Subcutaneous abdominal adipose tissue (tissue), 5 donors: ENCODE results near the gene KCNH8.

ENCODE experiments used
- H3K27ac ChIP-seq: one replicate; pipeline ENCODE4 v1.7.0; 2013; ENCODE audit warnings: low read depth, mild to moderate bottlenecking, inconsistent platforms, low read length, moderate library complexity
- H3K27me3 ChIP-seq, 5 donors: one replicate each; pipeline ENCODE4 v1.7.0; 2013; ENCODE audit warnings: low read length in 5 of 5, inconsistent platforms in 1 of 5; ENCODE audit not compliant: control insufficient read depth in 5 of 5, insufficient read depth in 4 of 5
- H3K36me3 ChIP-seq, 5 donors: one replicate each; pipeline ENCODE4 v1.7.0; 2013; ENCODE audit warnings: low read length in 5 of 5; ENCODE audit not compliant: control insufficient read depth in 5 of 5, insufficient read depth in 5 of 5
- H3K4me1 ChIP-seq, 5 donors: one replicate each; pipeline ENCODE4 v1.7.0; 2013; ENCODE audit warnings: low read length in 5 of 5, mild to moderate bottlenecking in 3 of 5, moderate library complexity in 1 of 5; ENCODE audit not compliant: control insufficient read depth in 5 of 5, insufficient read depth in 5 of 5
- H3K4me3 ChIP-seq, 5 donors: one replicate each; pipeline ENCODE4 v1.7.0; 2013; ENCODE audit warnings: low read length in 5 of 5, low read depth in 1 of 5
- H3K9ac ChIP-seq, 5 donors: one replicate each; pipeline ENCODE4 v1.7.0; 2013; ENCODE audit warnings: low read length in 5 of 5, mild to moderate bottlenecking in 4 of 5, moderate library complexity in 3 of 5
- H3K9me3 ChIP-seq, 5 donors: one replicate each; pipeline ENCODE4 v1.7.0; 2013; ENCODE audit warnings: low read length in 5 of 5; ENCODE audit not compliant: control insufficient read depth in 5 of 5
- donor health status: healthy.
- donor health status: healthy.
- donor health status: healthy.
- donor health status: healthy.
- donor health status: healthy.

KCNH8 gene

DNA sequence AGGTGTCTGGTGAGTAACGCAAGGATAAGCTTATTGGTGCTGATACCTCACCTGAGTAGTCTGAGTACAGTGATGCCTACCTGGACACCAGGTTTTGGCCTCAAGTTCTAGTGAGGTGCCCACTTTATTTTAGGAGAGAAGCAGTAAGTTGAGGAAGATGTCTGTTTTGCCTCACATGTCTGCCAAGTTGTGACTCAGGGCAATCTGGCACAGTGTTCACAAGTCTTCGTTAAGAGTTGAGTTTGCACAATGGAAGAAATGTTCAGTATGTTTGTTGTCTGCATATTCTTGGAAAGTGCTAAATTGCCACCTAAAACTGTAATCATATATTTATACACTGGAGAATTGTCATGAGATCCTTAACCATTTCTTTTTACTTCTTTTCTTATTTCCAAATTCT, 122.2 kb downstream of the KCNH8 start:
- Histone ChIP-seq H3K4me3 (no peak overlapping the region), H3K9me3 (no peaks in the 10 kb centered on the region), H3K9ac (no peak overlapping the region), H3K36me3 (no peaks in the 10 kb centered on the region), H3K4me1 (no peaks in the 10 kb centered on the region), H3K27ac (no peak overlapping the region), H3K27me3 (no peaks in the 10 kb centered on the region)

- no peaks in the 10 kb centered on the region for H3K27me3 ChIP-seq
- H3K9ac ChIP-seq: no peak overlapping the region
- no peaks in the 10 kb centered on the region for H3K36me3 ChIP-seq
- H3K9me3 ChIP-seq: no peaks in the 10 kb centered on the region
- H3K4me3 ChIP-seq: no peak overlapping the region
- H3K4me1 ChIP-seq: no peaks in the 10 kb centered on the region
- no peak overlapping the region for H3K27ac ChIP-seq
Measured at GRCh38 chr3:19272296-19272695, 124.0 kb downstream of the KCNH8 start.

DNA sequence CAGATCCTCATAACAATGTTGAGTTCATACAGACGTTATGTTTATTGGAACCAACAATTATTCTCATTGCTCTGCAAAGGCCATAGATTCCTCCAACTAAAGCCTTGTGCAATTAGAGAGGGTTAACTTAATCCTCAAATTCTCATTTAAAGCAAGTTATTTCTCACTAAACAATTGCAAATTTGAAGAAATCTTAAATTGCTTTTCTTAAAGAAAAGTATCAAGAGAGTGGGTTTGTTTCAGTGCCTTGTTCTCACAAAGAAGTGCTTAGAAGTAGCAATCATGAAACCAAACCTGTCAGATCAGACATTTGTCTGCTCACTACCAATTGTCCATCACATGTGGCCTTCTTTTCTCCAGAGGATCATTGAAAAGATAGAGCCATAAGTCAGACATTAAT, 124.8 kb downstream of the KCNH8 start:
- H3K4me1 ChIP-seq: no peaks in the 10 kb centered on the region
- no peak overlapping the region for H3K27ac ChIP-seq
- H3K27me3 ChIP-seq: no peaks in the 10 kb centered on the region
- no peak overlapping the region for H3K9ac ChIP-seq
- no peaks in the 10 kb centered on the region for H3K36me3 ChIP-seq
- H3K4me3 ChIP-seq: no peak overlapping the region
- H3K9me3 ChIP-seq: no peaks in the 10 kb centered on the region

- H3K4me3 ChIP-seq: no peak overlapping the region
- no peaks in the 10 kb centered on the region for H3K4me1 ChIP-seq
- H3K9me3 ChIP-seq: no peaks in the 10 kb centered on the region
- H3K27me3 ChIP-seq: no peaks in the 10 kb centered on the region
- H3K9ac ChIP-seq: no peak overlapping the region
- no peaks in the 10 kb centered on the region for H3K36me3 ChIP-seq
- no peak overlapping the region for H3K27ac ChIP-seq
Measured at GRCh38 chr3:19274576-19274975, 126.3 kb downstream of the KCNH8 start.

- Histone ChIP-seq H3K36me3 (no peaks in the 10 kb centered on the region), H3K4me1 (no peaks in the 10 kb centered on the region), H3K27ac (no peak overlapping the region), H3K9me3 (no peaks in the 10 kb centered on the region), H3K4me3 (no peak overlapping the region), H3K9ac (no peak overlapping the region), H3K27me3 (no peaks in the 10 kb centered on the region)
Measured at GRCh38 chr3:19284974-19285373, 136.7 kb downstream of the KCNH8 start.

GRCh38 chr3:19293295-19293694, 145.0 kb downstream of the KCNH8 start:
- Histone ChIP-seq H3K36me3 (no peaks in the 10 kb centered on the region), H3K27me3 (no peaks in the 10 kb centered on the region), H3K27ac (no peak overlapping the region), H3K9me3 (no peaks in the 10 kb centered on the region), H3K4me3 (no peak overlapping the region), H3K9ac (no peak overlapping the region), H3K4me1 (no peaks in the 10 kb centered on the region)

GRCh38 chr3:19295208-19295607, 146.9 kb downstream of the KCNH8 start:
- Histone ChIP-seq H3K4me3 (no peak overlapping the region), H3K27ac (no peak overlapping the region), H3K4me1 (no peaks in the 10 kb centered on the region), H3K9me3 (no peaks in the 10 kb centered on the region), H3K36me3 (no peaks in the 10 kb centered on the region), H3K9ac (no peak overlapping the region), H3K27me3 (no peaks in the 10 kb centered on the region)

DNA sequence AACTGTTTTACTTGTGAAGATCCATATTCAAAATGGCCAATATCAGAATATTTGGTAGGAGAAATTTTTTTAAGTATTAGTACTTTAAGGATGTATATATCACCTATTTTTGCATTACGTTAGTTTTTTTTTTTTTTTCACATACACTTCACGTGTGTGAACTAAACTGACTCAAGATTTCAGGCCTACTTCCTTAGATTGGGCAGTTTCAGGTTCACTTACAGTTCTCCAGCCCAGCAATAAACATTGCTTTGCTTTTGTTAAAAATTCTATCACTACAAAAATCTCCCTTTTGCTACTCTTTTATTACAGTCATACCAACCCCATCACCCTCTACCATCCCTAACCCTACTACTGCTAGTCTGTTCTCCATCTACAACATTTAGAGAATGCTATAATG, 183.6 kb downstream of the KCNH8 start:
- Histone ChIP-seq H3K9me3 (no peaks in the 10 kb centered on the region), H3K4me1 (peaks cover 0 to 1% (median 0%) of the 10 kb centered on the region in 5 donors)

GRCh38 chr3:19334120-19334519, 185.8 kb downstream of the KCNH8 start:
- no peaks in the 10 kb centered on the region for H3K36me3 ChIP-seq
- no peak overlapping the region for H3K9ac ChIP-seq
- no peaks in the 10 kb centered on the region for H3K9me3 ChIP-seq
- no peak overlapping the region for H3K27ac ChIP-seq
- no peak overlapping the region for H3K4me3 ChIP-seq
- no peaks in the 10 kb centered on the region for H3K27me3 ChIP-seq
- peaks cover 0 to 3% (median 0%) of the 10 kb centered on the region in 5 donors for H3K4me1 ChIP-seq

More for the DNA sequence above, 183.6 kb downstream of the KCNH8 start:
- no peak overlapping the region for H3K4me3 ChIP-seq
- no peaks in the 10 kb centered on the region for H3K36me3 ChIP-seq
- no peak overlapping the region for H3K27ac ChIP-seq
- H3K9ac ChIP-seq: no peak overlapping the region
- H3K27me3 ChIP-seq: no peaks in the 10 kb centered on the region

DNA sequence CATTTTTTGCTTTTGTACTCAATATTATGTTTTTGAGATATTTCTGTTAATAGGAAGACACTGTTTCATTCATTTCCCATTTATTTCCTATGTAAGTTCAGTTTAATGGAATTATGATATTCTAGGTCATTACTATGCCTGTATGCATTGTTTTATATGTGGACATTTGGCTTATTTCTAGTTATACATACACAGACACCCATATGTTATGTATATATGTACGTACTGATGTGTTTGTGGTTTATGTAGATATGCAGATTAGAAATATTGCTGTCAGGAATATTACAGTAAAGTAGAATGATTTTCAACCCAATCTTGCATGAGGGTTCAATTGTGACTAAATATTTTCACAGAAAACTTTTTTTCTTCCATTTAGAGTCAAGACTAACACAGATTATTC, 190.5 kb downstream of the KCNH8 start:
- Histone ChIP-seq H3K4me3 (no peak overlapping the region), H3K36me3 (no peaks in the 10 kb centered on the region), H3K27ac (no peak overlapping the region), H3K27me3 (no peaks in the 10 kb centered on the region), H3K4me1 (peaks cover 0 to 3% (median 0%) of the 10 kb centered on the region in 5 donors), H3K9ac (no peak overlapping the region), H3K9me3 (peaks cover 0 to 5% (median 0%) of the 10 kb centered on the region in 5 donors)

DNA sequence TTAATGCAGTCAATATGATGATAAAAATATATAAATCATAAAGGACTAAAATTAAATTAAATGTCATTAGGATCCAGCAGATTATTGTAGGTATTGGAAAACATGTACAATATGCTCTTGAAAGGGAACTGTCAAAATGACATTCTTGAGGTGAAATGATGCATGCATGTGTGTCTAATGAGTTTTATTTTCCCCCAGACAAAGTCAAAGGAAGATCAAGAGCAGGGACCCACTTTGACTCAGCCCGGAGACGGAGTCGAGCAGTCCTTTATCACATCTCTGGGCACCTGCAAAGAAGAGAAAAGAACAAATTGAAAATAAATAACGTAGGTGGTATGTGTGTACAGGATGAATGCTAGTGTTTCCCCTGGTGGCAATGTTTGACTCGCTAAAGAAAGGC, 194.1 kb downstream of the KCNH8 start:
- Histone ChIP-seq H3K4me3 (no peak overlapping the region), H3K36me3 (no peaks in the 10 kb centered on the region), H3K27ac (no peak overlapping the region), H3K9me3 (peaks cover 0 to 5% (median 0%) of the 10 kb centered on the region in 5 donors), H3K27me3 (no peaks in the 10 kb centered on the region), H3K4me1 (no peaks in the 10 kb centered on the region), H3K9ac (no peak overlapping the region)
